MM.1S (cell line): ENCODE data around the gene ABCC3.

Experiments
- DNase-seq: peaks from one replicate; pipeline ENCODE4 v3.0.0-alpha.2; 2015
- H2AFZ ChIP-seq: fragments of 300-600 bp; sonication (generic); 2 replicates; pipeline ENCODE4 v1.6.0; 2016; ENCODE audit warnings: antibody characterized with exemption, low read length
- H3F3A ChIP-seq: fragments of 300-600 bp; sonication (generic); 2 replicates; pipeline ENCODE4 v1.6.1; 2016; ENCODE audit warnings: mild to moderate bottlenecking, antibody characterized with exemption, low read length, moderate library complexity, mixed read lengths; ENCODE audit not compliant: insufficient read depth
- H3K27ac ChIP-seq: fragments of 300-600 bp; sonication (generic); 2 replicates; pipeline ENCODE4 v1.5.1; 2016; ENCODE audit warnings: mild to moderate bottlenecking, low read length
- H3K27me3 ChIP-seq: fragments of 300-600 bp; sonication (generic); replicated peaks from 2 replicates; pipeline ENCODE4 v1.6.0; 2016; ENCODE audit warnings: low read length; ENCODE audit not compliant: insufficient read depth
- H3K36me3 ChIP-seq: fragments of 300-600 bp; sonication (generic); replicated peaks from 2 replicates; pipeline ENCODE4 v1.6.1; 2016; ENCODE audit warnings: mild to moderate bottlenecking, low read length, mixed read lengths; ENCODE audit not compliant: insufficient read depth
- H3K4me1 ChIP-seq: fragments of 300-600 bp; sonication (generic); 2 replicates; pipeline ENCODE4 v1.6.1; 2016; ENCODE audit warnings: low read length, mixed read lengths
- H3K4me2 ChIP-seq: fragments of 300-600 bp; sonication (generic); 2 replicates; pipeline ENCODE4 v1.6.0; 2016; ENCODE audit warnings: low read depth, low read length
- H3K4me3 ChIP-seq: fragments of 300-600 bp; sonication (generic); 2 replicates; pipeline ENCODE4 v1.5.1; 2016; ENCODE audit warnings: low read length, mixed read lengths
- H3K79me2 ChIP-seq: fragments of 300-600 bp; sonication (generic); 2 replicates; pipeline ENCODE4 v1.6.1; 2016; ENCODE audit warnings: mixed run types, low read length, mixed read lengths
- H3K9ac ChIP-seq: fragments of 300-600 bp; sonication (generic); 2 replicates; pipeline ENCODE4 v1.6.1; 2016; ENCODE audit warnings: low read length, mixed read lengths
- H3K9me2 ChIP-seq: fragments of 300-600 bp; sonication (generic); replicated peaks from 2 replicates; pipeline ENCODE4 v1.6.1; 2016; ENCODE audit warnings: mild to moderate bottlenecking, low read length, mixed read lengths; ENCODE audit not compliant: insufficient read depth
- H3K9me3 ChIP-seq: fragments of 300-600 bp; sonication (generic); replicated peaks from 2 replicates; pipeline ENCODE4 v1.6.1; 2016; ENCODE audit warnings: mild to moderate bottlenecking, low read length, mixed read lengths; ENCODE audit not compliant: insufficient read depth
- H4K20me1 ChIP-seq: fragments of 300-600 bp; sonication (generic); 2 replicates; pipeline ENCODE4 v1.6.1; 2016; ENCODE audit warnings: mild to moderate bottlenecking, low read length, moderate library complexity, mixed read lengths; ENCODE audit not compliant: insufficient read depth
- EZH2 ChIP-seq: fragments of 300-600 bp; sonication (generic); optimal IDR thresholded peaks from 2 replicates; pipeline ENCODE3; 2017; ENCODE audit warnings: low read depth, mild to moderate bottlenecking, antibody characterized with exemption, low read length, mixed read lengths
- EZH2phosphoT487 ChIP-seq: fragments of 300-600 bp; sonication (generic); IDR thresholded peaks from 2 replicates; pipeline ENCODE4 v1.6.1; 2018; ENCODE audit warnings: antibody characterized with exemption, low read length
- TF ChIP-seq, protein P1 (sequence below): fragments of 300-600 bp; sonication (generic); IDR thresholded peaks from 2 replicates; pipeline ENCODE4 v1.5.1; 2016; ENCODE audit warnings: antibody characterized with exemption, low read length, mixed read lengths

Gene ABCC3

GRCh38 chr17:50589095-50589705, 45.5 kb upstream of the ABCC3 start:
- Histone ChIP-seq H4K20me1 (no peaks in the 10 kb centered on the region), H3K9me3 (no peaks in the 10 kb centered on the region), H3K27ac (no peak overlapping the region), H3K27me3 (peaks cover 82% of the 10 kb centered on the region), H3K9me2 (no peaks in the 10 kb centered on the region), H3K4me1 (no peaks in the 10 kb centered on the region), H3K79me2 (no peaks in the 10 kb centered on the region), H3K36me3 (no peaks in the 10 kb centered on the region), H3K9ac (no peak overlapping the region), H3K4me2 (no peak overlapping the region), H3F3A (no peaks in the 10 kb centered on the region), H2AFZ (no peak overlapping the region), H3K4me3 (no peak overlapping the region)
- no peak for DNase-seq
- TF ChIP-seq, protein P1, sequence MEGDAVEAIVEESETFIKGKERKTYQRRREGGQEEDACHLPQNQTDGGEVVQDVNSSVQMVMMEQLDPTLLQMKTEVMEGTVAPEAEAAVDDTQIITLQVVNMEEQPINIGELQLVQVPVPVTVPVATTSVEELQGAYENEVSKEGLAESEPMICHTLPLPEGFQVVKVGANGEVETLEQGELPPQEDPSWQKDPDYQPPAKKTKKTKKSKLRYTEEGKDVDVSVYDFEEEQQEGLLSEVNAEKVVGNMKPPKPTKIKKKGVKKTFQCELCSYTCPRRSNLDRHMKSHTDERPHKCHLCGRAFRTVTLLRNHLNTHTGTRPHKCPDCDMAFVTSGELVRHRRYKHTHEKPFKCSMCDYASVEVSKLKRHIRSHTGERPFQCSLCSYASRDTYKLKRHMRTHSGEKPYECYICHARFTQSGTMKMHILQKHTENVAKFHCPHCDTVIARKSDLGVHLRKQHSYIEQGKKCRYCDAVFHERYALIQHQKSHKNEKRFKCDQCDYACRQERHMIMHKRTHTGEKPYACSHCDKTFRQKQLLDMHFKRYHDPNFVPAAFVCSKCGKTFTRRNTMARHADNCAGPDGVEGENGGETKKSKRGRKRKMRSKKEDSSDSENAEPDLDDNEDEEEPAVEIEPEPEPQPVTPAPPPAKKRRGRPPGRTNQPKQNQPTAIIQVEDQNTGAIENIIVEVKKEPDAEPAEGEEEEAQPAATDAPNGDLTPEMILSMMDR, result no peak
- no peak for TF ChIP-seq EZH2phosphoT487
- TF ChIP-seq EZH2, result no peak

GRCh38 chr17:50590946-50591737, 43.5 kb upstream of the ABCC3 start:
- no peak overlapping the region for H3K4me3 ChIP-seq
- H3K9ac ChIP-seq, result no peak overlapping the region
- no peak for DNase-seq
- H3K4me2 ChIP-seq, result no peak overlapping the region
- no peaks in the 10 kb centered on the region for H3K79me2 ChIP-seq
- H3K27me3 ChIP-seq, result peaks cover 84% of the 10 kb centered on the region
- no peak overlapping the region for H3K27ac ChIP-seq
- H3K4me1 ChIP-seq, result no peaks in the 10 kb centered on the region
- H3K9me2 ChIP-seq, result no peaks in the 10 kb centered on the region
- no peaks in the 10 kb centered on the region for H4K20me1 ChIP-seq
- no peak overlapping the region for H2AFZ ChIP-seq
- TF ChIP-seq, protein P1, result no peak
- TF ChIP-seq EZH2, result no peak
- no peak for TF ChIP-seq EZH2phosphoT487
- no peaks in the 10 kb centered on the region for H3K36me3 ChIP-seq
- H3F3A ChIP-seq, result no peaks in the 10 kb centered on the region
- no peaks in the 10 kb centered on the region for H3K9me3 ChIP-seq

GRCh38 chr17:50593321-50593720, 41.4 kb upstream of the ABCC3 start:
- no peak overlapping the region for H2AFZ ChIP-seq
- no peak overlapping the region for H3K9ac ChIP-seq
- no peaks in the 10 kb centered on the region for H3K36me3 ChIP-seq
- H3K79me2 ChIP-seq, result no peaks in the 10 kb centered on the region
- H3K27me3 ChIP-seq, result peaks cover 76% of the 10 kb centered on the region
- H3K4me2 ChIP-seq, result no peak overlapping the region
- no peaks in the 10 kb centered on the region for H3K9me2 ChIP-seq
- TF ChIP-seq, protein P1, result no peak
- H4K20me1 ChIP-seq, result no peaks in the 10 kb centered on the region
- no peaks in the 10 kb centered on the region for H3K9me3 ChIP-seq
- H3K4me3 ChIP-seq, result no peak overlapping the region
- no peaks in the 10 kb centered on the region for H3K4me1 ChIP-seq
- no peak for DNase-seq
- no peak overlapping the region for H3K27ac ChIP-seq
- no peaks in the 10 kb centered on the region for H3F3A ChIP-seq
